Uterus (tissue), 2 donors: ENCODE data around the gene NOS1AP.

ENCODE experiments used
- POLR2A ChIP-seq, 2 donors: fragments of 450-650 bp; IDR thresholded peaks; one replicate each; pipeline ENCODE4 v1.6.1; 2016; ENCODE audit warnings: antibody characterized with exemption in 2 of 2, mild to moderate bottlenecking in 1 of 2, moderate library complexity in 1 of 2
- TF ChIP-seq, protein P1 (sequence below), 4 experiments: fragments of 200-600 bp in 2 of 4; fragments of 450-650 bp in 2 of 4; sonication (generic) in 2 of 4; IDR thresholded peaks; one replicate each; pipeline ENCODE4 v1.5.1; 2016 to 2019; ENCODE audit warnings: antibody characterized with exemption in 4 of 4, mild to moderate bottlenecking in 2 of 4, moderate library complexity in 1 of 4

DNA sequence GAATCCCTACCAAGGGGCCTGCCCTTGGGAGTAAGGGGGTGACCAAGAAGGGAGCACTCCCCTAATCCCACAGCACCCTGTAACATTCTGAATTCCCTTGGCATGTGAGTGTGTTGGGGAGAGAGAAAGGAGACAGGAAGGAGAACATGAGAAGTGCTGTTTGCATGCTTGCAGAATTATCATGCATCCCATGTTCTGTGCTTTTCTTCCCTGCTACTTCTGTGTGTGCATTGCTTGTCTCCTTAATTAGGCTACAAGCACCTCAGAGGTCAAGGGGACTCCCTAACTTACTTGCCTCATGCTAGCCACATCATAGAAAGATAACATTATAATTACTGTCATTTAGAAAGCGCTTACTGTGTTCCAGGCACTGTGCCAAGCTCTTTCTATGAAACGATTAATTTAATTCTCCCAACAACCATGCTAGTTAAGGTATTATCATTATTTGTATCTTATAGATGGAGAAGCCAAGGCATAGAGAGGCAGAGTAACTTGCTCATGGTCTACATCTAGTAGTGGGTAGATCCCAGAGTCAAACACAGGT, 11.1 kb downstream of the NOS1AP start:
- TF ChIP-seq, protein P1, sequence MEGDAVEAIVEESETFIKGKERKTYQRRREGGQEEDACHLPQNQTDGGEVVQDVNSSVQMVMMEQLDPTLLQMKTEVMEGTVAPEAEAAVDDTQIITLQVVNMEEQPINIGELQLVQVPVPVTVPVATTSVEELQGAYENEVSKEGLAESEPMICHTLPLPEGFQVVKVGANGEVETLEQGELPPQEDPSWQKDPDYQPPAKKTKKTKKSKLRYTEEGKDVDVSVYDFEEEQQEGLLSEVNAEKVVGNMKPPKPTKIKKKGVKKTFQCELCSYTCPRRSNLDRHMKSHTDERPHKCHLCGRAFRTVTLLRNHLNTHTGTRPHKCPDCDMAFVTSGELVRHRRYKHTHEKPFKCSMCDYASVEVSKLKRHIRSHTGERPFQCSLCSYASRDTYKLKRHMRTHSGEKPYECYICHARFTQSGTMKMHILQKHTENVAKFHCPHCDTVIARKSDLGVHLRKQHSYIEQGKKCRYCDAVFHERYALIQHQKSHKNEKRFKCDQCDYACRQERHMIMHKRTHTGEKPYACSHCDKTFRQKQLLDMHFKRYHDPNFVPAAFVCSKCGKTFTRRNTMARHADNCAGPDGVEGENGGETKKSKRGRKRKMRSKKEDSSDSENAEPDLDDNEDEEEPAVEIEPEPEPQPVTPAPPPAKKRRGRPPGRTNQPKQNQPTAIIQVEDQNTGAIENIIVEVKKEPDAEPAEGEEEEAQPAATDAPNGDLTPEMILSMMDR (IDR thresholded peaks at IDR 0.05), result no peak
- TF ChIP-seq POLR2A (IDR thresholded peaks at IDR 0.05), result no peak
